Liver (tissue), 9 donors: Measurements from ENCODE around the gene ARFGAP1. TPM values are rescaled to one million over a fixed set of nuclear protein-coding genes. Genes with fewer than 3 reads are reported as not detected.

Experiments used
- DNase-seq: peaks from one replicate; pipeline ENCODE4 v3.0.0-alpha.2; 2017; ENCODE audit warnings: low spot score
- H3K27ac ChIP-seq, 2 donors: one replicate each; pipeline ENCODE4 v1.7.0; 2013; ENCODE audit warnings: inconsistent platforms in 2 of 2, low read length in 2 of 2, control low read depth in 1 of 2, low read depth in 1 of 2, mild to moderate bottlenecking in 1 of 2
- H3K27me3 ChIP-seq, 4 donors: one replicate each; pipeline versions ENCODE4 v1.6.1 to v1.7.0; 2013; ENCODE audit warnings: low read length in 3 of 4, inconsistent platforms in 1 of 4, mild to moderate bottlenecking in 1 of 4, moderate library complexity in 1 of 4; ENCODE audit not compliant: control insufficient read depth in 4 of 4, insufficient read depth in 4 of 4
- H3K36me3 ChIP-seq, 4 donors: one replicate each; pipeline versions ENCODE4 v1.6.1 to v1.7.0; 2013; ENCODE audit warnings: low read length in 3 of 4, mild to moderate bottlenecking in 3 of 4, low read depth in 1 of 4, moderate library complexity in 1 of 4; ENCODE audit not compliant: control insufficient read depth in 4 of 4, insufficient read depth in 3 of 4
- H3K4me1 ChIP-seq, 4 donors: one replicate each; pipeline versions ENCODE4 v1.6.1 to v1.7.0; 2013; ENCODE audit warnings: low read length in 3 of 4, mild to moderate bottlenecking in 3 of 4, moderate library complexity in 1 of 4; ENCODE audit not compliant: control insufficient read depth in 4 of 4, insufficient read depth in 4 of 4
- H3K4me3 ChIP-seq, 3 donors: one replicate each; pipeline versions ENCODE4 v1.6.1 to v1.7.0; 2013; ENCODE audit warnings: low read length in 3 of 3, control low read depth in 1 of 3, low read depth in 1 of 3, mild to moderate bottlenecking in 1 of 3
- H3K9ac ChIP-seq, 2 donors: one replicate each; pipeline ENCODE4 v1.7.0; 2013; ENCODE audit warnings: low read length in 2 of 2, mild to moderate bottlenecking in 2 of 2, moderate library complexity in 2 of 2, control low read depth in 1 of 2, low read depth in 1 of 2
- H3K9me3 ChIP-seq, 4 donors: one replicate each; pipeline versions ENCODE4 v1.6.1 to v1.7.0; 2013; ENCODE audit warnings: low read length in 3 of 4; ENCODE audit not compliant: control insufficient read depth in 4 of 4
- EGR1 ChIP-seq, 2 donors: IDR thresholded peaks; 2 replicates each; pipeline ENCODE4 v1.6.1; 2016 to 2018; ENCODE audit warnings: antibody characterized with exemption in 2 of 2, low read depth in 2 of 2
- FOXA1 ChIP-seq: IDR thresholded peaks from 2 replicates; pipeline ENCODE4 v1.6.1; 2016; ENCODE audit warnings: antibody characterized with exemption
- FOXA2 ChIP-seq: IDR thresholded peaks from 2 replicates; pipeline ENCODE4 v1.6.1; 2016; ENCODE audit warnings: antibody characterized with exemption
- GABPA ChIP-seq, 2 donors: IDR thresholded peaks in 1 of 2; conservative IDR thresholded peaks in 1 of 2; 2 replicates each; pipeline ENCODE4 v1.6.1; 2016; ENCODE audit warnings: antibody characterized with exemption in 2 of 2, mild to moderate bottlenecking in 1 of 2, moderate library complexity in 1 of 2
- HNF4A ChIP-seq, 2 donors: conservative IDR thresholded peaks; 2 replicates each; pipeline ENCODE4 v1.6.1; 2016; ENCODE audit warnings: antibody characterized with exemption in 2 of 2, mild to moderate bottlenecking in 2 of 2
- HNF4G ChIP-seq: IDR thresholded peaks from 2 replicates; pipeline ENCODE4 v1.6.1; 2016; ENCODE audit warnings: antibody characterized with exemption
- JUND ChIP-seq, 2 donors: IDR thresholded peaks; 2 replicates each; pipeline ENCODE4 v1.6.1; 2016; ENCODE audit warnings: antibody characterized with exemption in 2 of 2
- NR2F2 ChIP-seq: IDR thresholded peaks from 2 replicates; pipeline ENCODE4 v1.6.1; 2016; ENCODE audit warnings: antibody characterized with exemption
- RAD21 ChIP-seq, 2 donors: IDR thresholded peaks; 2 replicates each; pipeline ENCODE4 v1.6.1; 2016; ENCODE audit warnings: antibody characterized with exemption in 2 of 2, mild to moderate bottlenecking in 2 of 2
- RXRA ChIP-seq, 2 donors: IDR thresholded peaks; 2 replicates each; pipeline ENCODE4 v1.6.1; 2017 to 2018; ENCODE audit warnings: antibody characterized with exemption in 2 of 2, mild to moderate bottlenecking in 1 of 2
- SP1 ChIP-seq: IDR thresholded peaks from 2 replicates; pipeline ENCODE4 v1.6.1; 2018; ENCODE audit warnings: antibody characterized with exemption, mild to moderate bottlenecking
- TAF1 ChIP-seq: conservative IDR thresholded peaks from 2 replicates; pipeline ENCODE4 v1.6.1; 2016; ENCODE audit warnings: antibody characterized with exemption, mild to moderate bottlenecking
- YY1 ChIP-seq: IDR thresholded peaks from 2 replicates; pipeline ENCODE4 v1.6.1; 2016; ENCODE audit warnings: antibody characterized with exemption, mild to moderate bottlenecking
- WGBS: extraction: QIAGEN DNeasy Blood & Tissue Kit; methylation state at CpG from one replicate; pipeline ENCODE4 v1.1.7; 2013; 5-methylcytosine and 5-hydroxymethylcytosine counted together
- polyA plus RNA-seq, 2 donors: library from polyadenylated mRNA; stranded (reverse) in 1 of 2; unstranded in 1 of 2; fragments of 200-250 nt in 1 of 2; fragments of >200 nt in 1 of 2; fragmentation: Nextera tagmentation in 1 of 2; extraction: Ambion mirVana in 1 of 2; gene quantifications; one replicate each; pipeline versions ENCODE4 v1.2.1 to v1.2.3, GENCODE V29; 2013 to 2015
- total RNA-seq, 2 donors: library from RNA; depleted of rRNA; stranded (reverse); fragments of >200 nt; gene quantifications; one replicate each; pipeline ENCODE4 v1.2.3, GENCODE V29; 2014
- TF ChIP-seq, protein P1 (sequence below): IDR thresholded peaks from 2 replicates; pipeline ENCODE4 v1.6.1; 2016; ENCODE audit warnings: antibody characterized with exemption, mild to moderate bottlenecking
- TF ChIP-seq, protein P2 (sequence below): IDR thresholded peaks from 2 replicates; pipeline ENCODE4 v1.6.1; 2016; ENCODE audit warnings: antibody characterized with exemption
- TF ChIP-seq, protein P3 (sequence below): IDR thresholded peaks from 2 replicates; pipeline ENCODE4 v1.6.1; 2016; ENCODE audit warnings: antibody characterized with exemption
- TF ChIP-seq, protein P4 (sequence below): fragments of 150-350 bp; IDR thresholded peaks from 2 replicates; pipeline ENCODE4 v1.5.1; 2017; ENCODE audit warnings: improper control_type of control experiment, low read depth, low read length; ENCODE audit not compliant: missing input control
- TF ChIP-seq, protein P5 (sequence below): IDR thresholded peaks from 2 replicates; pipeline ENCODE4 v1.6.1; 2016; ENCODE audit warnings: antibody characterized with exemption
- donor health status: healthy.
- donor health status: healthy.
- donor health status: healthy.
- donor health status: healthy.
- donor health status: healthy.

Gene ARFGAP1
- total and polyA plus RNA-seq, 4 donors = 11.2 to 29.7 (median 21.8) TPM

DNA sequence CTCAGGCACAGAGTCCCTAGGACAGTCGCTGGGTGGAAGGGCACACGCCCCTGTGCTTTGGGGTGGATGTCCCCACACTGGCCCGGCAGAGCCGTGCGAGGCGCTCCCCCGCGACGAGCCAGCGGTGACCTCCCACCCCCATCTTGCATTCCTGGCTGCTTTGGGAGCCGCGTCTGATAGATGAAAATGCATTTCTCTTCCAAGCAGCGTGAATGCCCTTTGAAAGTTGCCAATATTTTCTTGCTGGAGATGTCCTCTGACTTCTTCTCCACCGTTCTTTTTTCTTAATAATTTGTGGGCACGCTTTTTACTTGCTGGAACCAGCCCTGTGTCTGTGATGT, 50.3 kb downstream of the ARFGAP1 start (continued):
- TF ChIP-seq, protein P1, sequence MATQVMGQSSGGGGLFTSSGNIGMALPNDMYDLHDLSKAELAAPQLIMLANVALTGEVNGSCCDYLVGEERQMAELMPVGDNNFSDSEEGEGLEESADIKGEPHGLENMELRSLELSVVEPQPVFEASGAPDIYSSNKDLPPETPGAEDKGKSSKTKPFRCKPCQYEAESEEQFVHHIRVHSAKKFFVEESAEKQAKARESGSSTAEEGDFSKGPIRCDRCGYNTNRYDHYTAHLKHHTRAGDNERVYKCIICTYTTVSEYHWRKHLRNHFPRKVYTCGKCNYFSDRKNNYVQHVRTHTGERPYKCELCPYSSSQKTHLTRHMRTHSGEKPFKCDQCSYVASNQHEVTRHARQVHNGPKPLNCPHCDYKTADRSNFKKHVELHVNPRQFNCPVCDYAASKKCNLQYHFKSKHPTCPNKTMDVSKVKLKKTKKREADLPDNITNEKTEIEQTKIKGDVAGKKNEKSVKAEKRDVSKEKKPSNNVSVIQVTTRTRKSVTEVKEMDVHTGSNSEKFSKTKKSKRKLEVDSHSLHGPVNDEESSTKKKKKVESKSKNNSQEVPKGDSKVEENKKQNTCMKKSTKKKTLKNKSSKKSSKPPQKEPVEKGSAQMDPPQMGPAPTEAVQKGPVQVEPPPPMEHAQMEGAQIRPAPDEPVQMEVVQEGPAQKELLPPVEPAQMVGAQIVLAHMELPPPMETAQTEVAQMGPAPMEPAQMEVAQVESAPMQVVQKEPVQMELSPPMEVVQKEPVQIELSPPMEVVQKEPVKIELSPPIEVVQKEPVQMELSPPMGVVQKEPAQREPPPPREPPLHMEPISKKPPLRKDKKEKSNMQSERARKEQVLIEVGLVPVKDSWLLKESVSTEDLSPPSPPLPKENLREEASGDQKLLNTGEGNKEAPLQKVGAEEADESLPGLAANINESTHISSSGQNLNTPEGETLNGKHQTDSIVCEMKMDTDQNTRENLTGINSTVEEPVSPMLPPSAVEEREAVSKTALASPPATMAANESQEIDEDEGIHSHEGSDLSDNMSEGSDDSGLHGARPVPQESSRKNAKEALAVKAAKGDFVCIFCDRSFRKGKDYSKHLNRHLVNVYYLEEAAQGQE = no peak

DNA sequence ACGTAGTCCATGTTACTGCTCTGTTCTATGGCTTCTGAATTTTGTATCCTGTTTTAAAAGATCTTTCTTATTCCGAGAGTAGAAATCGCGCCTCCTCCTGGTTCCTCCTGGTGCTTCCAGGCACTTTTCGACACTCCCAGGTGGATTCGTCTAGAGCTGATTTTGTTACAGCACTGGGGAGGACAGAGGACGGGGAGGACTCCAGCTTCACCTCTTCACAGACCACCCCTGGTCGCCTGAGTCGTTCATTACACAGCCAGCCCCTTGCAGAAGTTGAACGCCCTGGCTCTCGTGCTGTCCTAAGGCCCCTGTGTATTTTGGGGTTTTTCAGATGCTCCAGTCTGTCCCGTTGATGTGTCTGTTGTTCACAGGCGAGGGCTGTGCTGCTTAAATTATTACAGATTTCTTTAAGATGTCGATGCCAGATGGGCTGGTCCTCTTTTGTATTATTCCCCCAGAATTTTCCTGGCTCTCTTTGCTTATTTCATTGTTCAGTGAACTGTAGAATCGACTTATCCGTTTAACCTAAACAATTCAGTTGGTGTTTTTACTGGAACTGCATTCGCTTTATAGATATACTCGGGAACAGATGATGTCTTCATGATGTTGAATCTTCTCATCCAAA, 50.9 kb downstream of the ARFGAP1 start:
- 69% methylated on average over 18 of the region's 18 CpGs for WGBS
- no peaks in the 10 kb centered on the region for H3K36me3 ChIP-seq

DNA sequence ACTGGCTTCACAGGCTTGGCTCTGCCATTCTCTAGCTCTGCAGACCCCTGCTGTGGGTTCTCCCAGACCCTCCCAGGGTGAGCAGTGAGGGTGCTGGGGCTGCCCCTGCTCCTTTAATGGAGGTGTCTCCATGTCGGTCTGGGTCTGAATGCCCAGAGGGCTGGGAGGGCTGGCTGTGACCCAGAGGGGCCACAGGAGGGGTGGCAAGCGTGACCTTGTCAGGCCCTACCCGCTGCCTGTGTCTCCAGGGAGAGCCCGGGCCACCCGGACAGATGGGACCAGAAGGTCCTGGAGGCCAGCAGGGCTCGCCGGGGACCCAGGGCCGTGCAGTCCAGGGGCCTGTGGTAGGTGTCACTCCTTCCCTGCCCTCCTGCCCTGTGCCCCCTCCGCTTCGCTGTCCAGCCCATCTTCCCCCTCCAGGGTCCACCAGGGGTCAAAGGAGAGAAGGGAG, 52.4 kb downstream of the ARFGAP1 start:
- Histone ChIP-seq H3K9ac (no peak overlapping the region), H3K4me1 (no peaks in the 10 kb centered on the region), H3K36me3 (no peaks in the 10 kb centered on the region), H3K27ac (no peak overlapping the region), H3K27me3 (no peaks in the 10 kb centered on the region), H3K4me3 (no peak overlapping the region), H3K9me3 (no peaks in the 10 kb centered on the region)
- 83% methylated on average over 10 of the region's 10 CpGs for WGBS
- no peak for TF ChIP-seq EGR1 (IDR thresholded peaks at IDR 0.05; ENCODE audit: low read depth in 2 of 2)
- TF ChIP-seq, protein P2, sequence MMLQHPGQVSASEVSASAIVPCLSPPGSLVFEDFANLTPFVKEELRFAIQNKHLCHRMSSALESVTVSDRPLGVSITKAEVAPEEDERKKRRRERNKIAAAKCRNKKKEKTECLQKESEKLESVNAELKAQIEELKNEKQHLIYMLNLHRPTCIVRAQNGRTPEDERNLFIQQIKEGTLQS = no peak
- no peak for TF ChIP-seq YY1
- no peak for TF ChIP-seq FOXA1
- TF ChIP-seq RXRA (IDR thresholded peaks at IDR 0.05) = no peak
- TF ChIP-seq, protein P3, sequence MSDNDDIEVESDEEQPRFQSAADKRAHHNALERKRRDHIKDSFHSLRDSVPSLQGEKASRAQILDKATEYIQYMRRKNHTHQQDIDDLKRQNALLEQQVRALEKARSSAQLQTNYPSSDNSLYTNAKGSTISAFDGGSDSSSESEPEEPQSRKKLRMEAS = no peak
- no peak for TF ChIP-seq TAF1
- TF ChIP-seq NR2F2 = no peak
- TF ChIP-seq HNF4A (conservative IDR thresholded peaks at IDR 0.05) = no peak
- TF ChIP-seq, protein P1 = no peak
- no peak for TF ChIP-seq HNF4G
- no peak for TF ChIP-seq FOXA2
- TF ChIP-seq GABPA (IDR thresholded peaks at IDR 0.05 in 1 of 2, conservative IDR thresholded peaks at IDR 0.05 in 1 of 2) = no peak
- TF ChIP-seq, protein P4, sequence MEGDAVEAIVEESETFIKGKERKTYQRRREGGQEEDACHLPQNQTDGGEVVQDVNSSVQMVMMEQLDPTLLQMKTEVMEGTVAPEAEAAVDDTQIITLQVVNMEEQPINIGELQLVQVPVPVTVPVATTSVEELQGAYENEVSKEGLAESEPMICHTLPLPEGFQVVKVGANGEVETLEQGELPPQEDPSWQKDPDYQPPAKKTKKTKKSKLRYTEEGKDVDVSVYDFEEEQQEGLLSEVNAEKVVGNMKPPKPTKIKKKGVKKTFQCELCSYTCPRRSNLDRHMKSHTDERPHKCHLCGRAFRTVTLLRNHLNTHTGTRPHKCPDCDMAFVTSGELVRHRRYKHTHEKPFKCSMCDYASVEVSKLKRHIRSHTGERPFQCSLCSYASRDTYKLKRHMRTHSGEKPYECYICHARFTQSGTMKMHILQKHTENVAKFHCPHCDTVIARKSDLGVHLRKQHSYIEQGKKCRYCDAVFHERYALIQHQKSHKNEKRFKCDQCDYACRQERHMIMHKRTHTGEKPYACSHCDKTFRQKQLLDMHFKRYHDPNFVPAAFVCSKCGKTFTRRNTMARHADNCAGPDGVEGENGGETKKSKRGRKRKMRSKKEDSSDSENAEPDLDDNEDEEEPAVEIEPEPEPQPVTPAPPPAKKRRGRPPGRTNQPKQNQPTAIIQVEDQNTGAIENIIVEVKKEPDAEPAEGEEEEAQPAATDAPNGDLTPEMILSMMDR = no peak
- TF ChIP-seq, protein P5, sequence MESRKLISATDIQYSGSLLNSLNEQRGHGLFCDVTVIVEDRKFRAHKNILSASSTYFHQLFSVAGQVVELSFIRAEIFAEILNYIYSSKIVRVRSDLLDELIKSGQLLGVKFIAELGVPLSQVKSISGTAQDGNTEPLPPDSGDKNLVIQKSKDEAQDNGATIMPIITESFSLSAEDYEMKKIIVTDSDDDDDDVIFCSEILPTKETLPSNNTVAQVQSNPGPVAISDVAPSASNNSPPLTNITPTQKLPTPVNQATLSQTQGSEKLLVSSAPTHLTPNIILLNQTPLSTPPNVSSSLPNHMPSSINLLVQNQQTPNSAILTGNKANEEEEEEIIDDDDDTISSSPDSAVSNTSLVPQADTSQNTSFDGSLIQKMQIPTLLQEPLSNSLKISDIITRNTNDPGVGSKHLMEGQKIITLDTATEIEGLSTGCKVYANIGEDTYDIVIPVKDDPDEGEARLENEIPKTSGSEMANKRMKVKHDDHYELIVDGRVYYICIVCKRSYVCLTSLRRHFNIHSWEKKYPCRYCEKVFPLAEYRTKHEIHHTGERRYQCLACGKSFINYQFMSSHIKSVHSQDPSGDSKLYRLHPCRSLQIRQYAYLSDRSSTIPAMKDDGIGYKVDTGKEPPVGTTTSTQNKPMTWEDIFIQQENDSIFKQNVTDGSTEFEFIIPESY = no peak
- no peak for TF ChIP-seq RAD21 (IDR thresholded peaks at IDR 0.05)
- no peak for TF ChIP-seq JUND (IDR thresholded peaks at IDR 0.05)
- no peak for TF ChIP-seq SP1
- DNase-seq = no peak

More for the DNA sequence above, 50.9 kb downstream of the ARFGAP1 start:
- TF ChIP-seq YY1 = no peak
- no peak for DNase-seq
- H3K9ac ChIP-seq = no peak overlapping the region
- H3K4me1 ChIP-seq = no peaks in the 10 kb centered on the region
- no peak overlapping the region for H3K27ac ChIP-seq
- H3K9me3 ChIP-seq = no peaks in the 10 kb centered on the region
- H3K27me3 ChIP-seq = no peaks in the 10 kb centered on the region
- no peak overlapping the region for H3K4me3 ChIP-seq
